ENCODE data around the gene PCDHAC2. TPM values are rescaled to one million over a fixed set of nuclear protein-coding genes. Genes with fewer than 3 reads are reported as not detected.

The PCDHAC2 gene
- total and polyA plus RNA-seq, 2 of the 13 experiments (the other 11 are each of a cell fraction or from before 2014, with no cell fraction given) = not detected

GRCh38 chr5:140973550-140973949 lies 7.3 kb downstream of the PCDHAC2 start (continued):
- TF ChIP-seq AHDC1 (CRISPR knock-in tag; IDR thresholded peaks at IDR 0.05; ENCODE audit: borderline replicate concordance) (no peak), TOPORS (CRISPR knock-in tag; IDR thresholded peaks at IDR 0.05) (no peak), MED13 (CRISPR knock-in tag; IDR thresholded peaks at IDR 0.05) (no peak), ZBTB4 (CRISPR knock-in tag; IDR thresholded peaks at IDR 0.05; ENCODE audit: borderline replicate concordance) (no peak), JUND (CRISPR knock-in tag; IDR thresholded peaks at IDR 0.05) (no peak), PBX2 (CRISPR knock-in tag; IDR thresholded peaks at IDR 0.05) (no peak), ZNF746 (CRISPR knock-in tag; IDR thresholded peaks at IDR 0.05) (no peak), TIGD3 (CRISPR knock-in tag; IDR thresholded peaks at IDR 0.05; ENCODE audit: borderline replicate concordance) (no peak), HNF1A (IDR thresholded peaks at IDR 0.05; ENCODE audit: low read depth) (no peak), HNF1A (CRISPR knock-in tag; IDR thresholded peaks at IDR 0.05; ENCODE audit: borderline replicate concordance) (no peak), ZNF136 (CRISPR knock-in tag; IDR thresholded peaks at IDR 0.05; ENCODE audit: low read depth) (no peak), ZNF569 (CRISPR knock-in tag; IDR thresholded peaks at IDR 0.05; ENCODE audit: borderline replicate concordance) (no peak), PRMT3 (CRISPR knock-in tag; IDR thresholded peaks at IDR 0.05; ENCODE audit: borderline replicate concordance, low read depth) (no peak)

All from HepG2 (cell line).